CD1c-positive myeloid dendritic cell (primary cell): ENCODE measurements around the gene SSC4D.
"Not testable (repeated sequence)": the region's sequence is repeated elsewhere in the genome, so short reads cannot be mapped to it uniquely, and the experiment has no call there.

Source experiments
- DNase-seq: peaks from one replicate; pipeline ENCODE4 v3.0.0-alpha.2; 2016; ENCODE audit errors: extremely low spot score

The SSC4D gene

DNA sequence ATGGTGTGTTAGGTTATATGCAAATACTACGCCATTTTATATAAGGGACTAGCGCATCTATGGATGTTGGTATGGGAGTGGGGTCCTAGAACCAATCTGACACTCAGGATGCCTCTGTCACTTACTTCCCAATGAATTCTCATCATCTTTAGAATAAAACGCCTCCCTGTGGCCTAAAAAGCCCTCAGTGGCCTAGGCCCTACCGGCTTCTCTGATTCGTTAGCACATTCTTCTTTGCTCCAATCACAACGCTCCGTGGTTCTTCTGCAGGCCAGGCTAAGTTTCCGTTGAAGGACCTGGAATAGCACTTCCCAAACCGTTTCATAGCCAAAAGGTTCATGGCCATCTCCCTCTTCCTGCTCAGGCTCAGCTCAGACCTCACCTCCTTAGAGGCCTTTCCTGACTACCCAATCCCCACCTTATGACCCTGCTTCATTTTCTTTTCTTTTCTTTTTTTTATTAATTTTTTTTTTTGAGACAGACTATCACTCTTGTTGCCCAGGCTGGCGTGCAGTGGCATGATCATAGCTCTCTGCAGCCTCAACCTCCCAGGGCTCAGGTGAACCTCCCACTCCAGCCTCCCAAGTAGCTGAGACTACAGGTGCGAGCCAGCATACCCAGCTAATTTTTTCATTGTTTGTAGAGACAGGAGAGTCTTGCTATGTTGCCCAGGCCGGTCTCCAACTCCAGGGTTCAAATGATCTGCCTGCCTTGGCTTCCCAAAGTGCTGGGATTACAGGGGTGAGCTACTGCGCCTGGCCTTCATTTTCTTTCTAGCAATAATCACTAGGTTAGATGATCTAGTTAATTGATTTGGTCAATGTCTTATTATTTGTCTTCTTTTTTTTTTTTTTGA, 26.2 kb downstream of the SSC4D start:
- DNase-seq: no peak

DNA sequence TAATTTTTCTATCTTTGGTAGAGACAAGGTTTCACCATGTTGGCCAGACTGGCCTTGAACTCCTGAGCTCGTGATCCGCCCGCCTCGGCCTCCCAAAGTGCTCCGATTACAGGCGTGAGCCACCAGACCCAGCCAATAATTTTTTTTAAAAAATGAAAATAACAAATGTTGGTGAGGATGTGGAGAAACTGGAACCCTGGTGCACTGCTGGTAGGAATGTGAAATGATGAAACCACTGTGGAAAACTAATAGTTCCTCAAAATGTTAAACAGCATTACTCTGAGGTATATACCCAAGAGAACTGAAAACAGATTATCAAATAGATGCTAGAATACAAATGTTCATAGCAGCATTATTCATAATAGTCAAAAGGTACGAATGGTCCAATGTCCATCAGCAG, 27.7 kb downstream of the SSC4D start:
- DNase-seq: no peak

GRCh38 chr7:76380623-76380966, 28.9 kb downstream of the SSC4D start:
- no peak for DNase-seq

GRCh38 chr7:76377186-76377918, 32.1 kb downstream of the SSC4D start:
- no peak for DNase-seq

DNA sequence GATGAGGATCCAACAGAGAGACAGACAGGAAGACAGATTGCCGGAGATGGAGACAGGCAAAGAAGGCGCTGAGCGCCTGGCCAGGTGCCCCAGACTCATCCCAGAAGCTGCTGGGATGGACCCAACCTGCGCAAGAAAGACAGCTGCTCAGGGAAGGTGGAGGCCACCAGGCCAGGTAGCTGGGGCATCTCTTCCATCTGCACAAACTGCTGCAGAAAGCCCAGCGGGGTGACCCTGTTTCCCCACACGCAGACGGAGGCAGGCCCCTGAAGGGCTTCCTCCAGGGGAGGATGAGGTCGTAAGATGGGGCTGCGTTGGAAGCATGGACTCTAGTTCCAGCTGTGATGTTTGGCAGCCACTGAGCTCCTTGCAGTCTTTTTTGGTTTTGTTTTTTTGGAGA, 34.2 kb downstream of the SSC4D start:
- no peak for DNase-seq

GRCh38 chr7:76372984-76373833, 36.3 kb downstream of the SSC4D start:
- peak; percentile 37 for DNase-seq

- no peak for DNase-seq
Measured at GRCh38 chr7:76371396-76371795, 38.1 kb downstream of the SSC4D start.

GRCh38 chr7:76369018-76369417, 40.5 kb downstream of the SSC4D start:
- no peak for DNase-seq

DNA sequence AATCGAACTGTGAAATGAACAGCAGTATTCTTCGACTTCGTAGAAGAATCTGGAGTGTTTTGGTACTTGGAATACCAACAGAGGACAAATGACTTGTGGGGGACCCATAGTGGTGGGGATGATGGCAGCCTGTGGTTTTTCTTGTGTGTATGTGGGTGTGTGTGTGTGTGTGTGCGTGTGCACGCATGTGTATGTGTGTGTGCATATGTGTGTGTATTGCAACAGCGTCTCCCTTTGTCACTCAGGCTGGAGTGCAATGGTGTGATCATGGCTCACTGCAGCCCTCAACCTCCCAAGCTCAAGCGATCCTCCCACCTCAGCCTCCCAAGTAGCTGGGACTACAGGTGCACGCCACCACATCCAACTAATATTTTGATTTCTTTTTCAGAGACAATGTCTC, 41.3 kb downstream of the SSC4D start:
- no peak for DNase-seq

- peak; percentile 81 for DNase-seq
Measured at GRCh38 chr7:76364198-76364584, 45.3 kb downstream of the SSC4D start.

DNA sequence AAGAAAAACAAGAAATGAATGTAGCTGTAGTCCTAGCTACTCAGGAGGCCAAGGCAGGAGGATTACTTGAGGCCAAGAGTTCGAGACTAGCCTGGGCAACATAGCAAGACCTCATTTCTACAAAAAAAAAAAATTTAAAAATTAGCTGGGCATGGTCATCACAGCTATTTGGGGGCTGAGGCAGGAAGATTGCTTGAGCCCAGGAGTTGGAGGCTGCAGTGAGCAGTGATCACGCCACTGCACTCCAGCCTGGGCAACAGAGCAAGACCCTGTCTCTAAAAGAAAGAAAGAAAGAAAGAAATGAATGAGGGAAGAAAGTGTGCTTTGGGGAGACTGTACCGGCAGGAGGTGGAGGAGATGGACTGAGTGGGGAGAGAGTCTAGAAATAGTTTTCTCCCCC, 45.7 kb downstream of the SSC4D start:
- DNase-seq: not testable (repeated sequence)

DNA sequence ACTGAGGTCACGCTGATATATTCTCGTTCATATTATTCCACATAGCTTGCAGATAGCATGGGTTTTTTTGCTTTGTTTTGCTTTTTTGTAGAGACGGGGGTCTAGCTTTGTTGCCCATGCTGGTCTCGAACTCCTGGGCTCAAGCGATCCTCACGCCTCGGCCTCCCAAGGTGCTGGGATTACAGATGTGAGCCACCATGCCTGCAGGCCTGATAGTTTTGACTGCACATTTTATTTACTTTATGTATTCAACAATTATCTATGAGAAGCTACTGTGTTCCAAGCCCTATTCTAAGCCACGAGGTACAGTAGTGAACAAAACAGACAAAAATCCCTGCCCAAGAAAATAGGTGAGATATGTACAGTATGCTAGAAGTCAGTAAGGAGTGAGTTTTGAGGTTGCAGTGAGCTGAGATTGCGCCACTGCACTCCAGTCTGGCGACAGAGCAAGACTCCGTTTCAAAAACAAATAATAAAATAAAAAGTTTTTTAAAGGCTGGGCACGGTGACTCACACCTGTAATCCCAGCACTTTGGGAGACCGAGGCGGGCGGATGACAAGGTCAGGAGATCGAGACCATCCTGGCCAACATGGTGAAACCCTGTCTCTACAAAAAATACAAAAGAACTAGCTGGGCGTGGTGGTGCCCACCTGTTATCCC, 49.4 kb downstream of the SSC4D start:
- DNase-seq: no peak

DNA sequence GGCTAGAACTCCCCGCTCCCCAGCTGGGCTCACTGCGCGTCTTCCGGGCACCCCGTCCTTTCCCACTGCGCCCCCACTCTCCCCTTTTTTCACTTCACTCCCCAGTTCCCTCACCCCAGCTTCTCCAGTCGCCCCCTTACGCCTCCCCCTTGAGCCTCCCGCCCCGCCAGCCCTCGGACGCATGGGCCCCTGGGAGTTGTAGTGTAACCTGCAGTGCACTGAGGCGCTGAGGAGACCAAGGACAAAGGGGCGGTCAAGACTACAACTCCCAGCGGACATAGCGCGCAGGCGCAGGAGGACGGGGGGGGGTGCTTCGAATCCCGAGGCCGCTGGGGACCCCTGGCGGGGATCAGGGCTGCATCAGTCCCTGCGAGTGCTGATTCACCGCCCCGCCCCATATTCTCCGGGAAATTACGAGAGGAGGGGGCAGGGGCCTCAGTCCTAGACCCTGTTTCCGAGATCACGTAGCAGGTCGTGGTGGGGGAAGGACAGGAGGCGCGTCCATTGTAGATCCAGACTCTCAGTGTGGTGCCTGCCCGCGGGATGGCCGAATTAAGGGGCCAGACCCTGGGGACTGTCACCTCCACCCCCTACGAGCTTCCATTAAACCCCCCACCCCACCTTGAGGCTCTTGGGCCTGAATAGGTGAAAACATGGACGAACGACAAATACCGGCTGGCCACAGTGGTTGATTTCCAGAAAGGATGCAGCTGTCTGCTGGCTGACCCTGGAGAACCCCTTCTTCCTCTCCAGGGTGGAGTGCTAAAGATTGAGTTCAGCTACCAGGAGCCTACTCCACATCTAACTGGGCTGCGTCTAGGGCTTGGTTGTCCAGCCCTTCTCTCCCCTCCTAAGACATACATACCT, 50.2 kb downstream of the SSC4D start:
- peak; percentile 98 for DNase-seq

DNA sequence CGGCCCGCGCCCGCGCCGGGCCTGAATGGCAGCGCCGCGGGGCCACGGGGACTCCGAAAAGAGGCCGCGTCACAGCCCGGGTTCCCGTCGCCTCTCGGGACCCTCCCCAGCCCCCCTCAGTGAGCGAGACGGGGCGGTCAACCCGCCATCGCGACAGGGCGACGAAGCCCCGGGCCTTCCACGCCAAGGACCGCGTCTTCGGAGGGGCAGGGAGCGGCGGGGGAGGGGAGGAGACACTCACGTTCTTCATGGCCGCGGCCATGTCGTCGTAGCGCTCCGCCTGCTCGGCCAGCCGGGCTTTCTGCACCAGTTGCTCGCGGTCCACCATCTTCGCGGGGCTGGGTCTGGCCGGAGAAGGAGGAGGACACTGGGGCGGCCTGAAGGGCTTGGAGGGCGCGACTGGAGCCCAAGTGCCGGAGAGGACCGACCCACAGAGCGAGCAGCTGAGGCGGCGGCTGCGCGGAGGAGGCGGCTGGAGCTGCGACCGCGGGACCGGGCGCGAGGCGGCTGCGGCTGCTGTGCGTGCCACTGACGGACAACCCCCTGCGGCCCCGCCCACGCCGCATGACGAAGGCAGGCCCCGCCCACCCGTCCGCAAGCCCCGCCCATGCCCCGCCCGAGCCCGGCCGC, 50.9 kb downstream of the SSC4D start, which contains the start of gene YWHAG:
Gene YWHAG, minus strand, starts transcription at position 511 of the 630 bp plus-strand sequence. Its CDS starts 183 bp downstream, at position 328.
- DNase-seq: peak; percentile 95

- peak; percentile 88 for DNase-seq
Measured at GRCh38 chr7:76358011-76358480, 51.5 kb downstream of the SSC4D start.

GRCh38 chr7:76357475-76358010, 52.0 kb downstream of the SSC4D start:
- no peak for DNase-seq

GRCh38 chr7:76356823-76357222, 52.7 kb downstream of the SSC4D start:
- no peak for DNase-seq

DNA sequence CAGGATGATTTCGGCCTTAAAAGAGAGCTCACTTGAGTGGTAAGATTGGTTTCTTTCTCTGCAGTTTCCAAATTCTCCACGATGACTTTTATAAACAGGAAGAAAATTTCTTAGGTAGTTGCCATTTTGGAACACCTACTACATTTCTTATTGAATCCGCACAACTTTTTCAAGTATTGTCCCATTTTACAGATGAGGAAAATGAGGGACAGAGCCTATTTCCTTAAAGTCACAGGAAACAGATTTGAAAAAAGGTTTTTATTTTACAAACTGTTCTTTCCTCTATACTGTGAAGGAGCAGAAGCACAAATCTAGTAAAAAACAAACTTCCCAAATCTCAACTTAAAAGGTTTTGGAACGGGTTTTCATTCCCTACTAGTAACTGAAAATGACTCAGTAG, 53.4 kb downstream of the SSC4D start:
- no peak for DNase-seq

DNA sequence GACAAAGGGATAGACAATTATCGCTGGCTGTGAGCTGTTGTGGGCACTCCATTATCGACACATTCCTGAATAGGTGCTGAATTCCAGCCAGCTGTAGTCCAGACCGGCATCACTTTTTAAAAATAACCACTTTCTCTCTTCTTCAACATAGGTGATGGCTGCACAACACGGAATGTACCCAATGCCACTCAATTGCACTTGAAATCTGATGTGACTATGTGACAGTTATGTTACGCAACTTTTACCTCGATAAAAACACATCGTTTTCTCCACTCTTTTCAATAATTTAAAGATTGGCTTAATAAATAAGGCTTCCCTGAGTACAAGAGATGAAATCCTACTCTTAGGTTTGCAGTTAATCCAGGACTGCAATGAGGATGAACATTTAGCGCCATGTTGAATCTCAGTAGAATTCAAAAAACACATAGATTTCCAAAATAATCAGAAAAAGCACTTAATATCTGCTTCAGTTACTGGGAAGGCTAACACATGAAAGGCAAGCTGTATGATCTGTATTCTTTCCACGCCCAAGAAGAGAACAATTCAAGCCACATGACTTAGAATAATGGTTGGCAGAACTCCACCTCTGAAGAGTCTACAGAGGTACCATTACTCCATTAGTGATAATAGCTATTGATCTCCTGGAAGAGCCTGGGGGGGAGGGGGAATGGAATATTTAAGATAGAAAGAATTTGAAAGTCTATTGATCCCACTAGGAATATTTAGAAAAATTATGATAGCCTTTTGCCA, 54.3 kb downstream of the SSC4D start:
- DNase-seq: no peak
